Measurements from ENCODE around the gene CNIH3.

GRCh38 chr1:224583774-224584173 lies 32.3 kb upstream of the CNIH3 start:
- TF ChIP-seq CTCF (IDR thresholded peaks at IDR 0.05; ENCODE audit: low read length) (no peak), EZH2 (IDR thresholded peaks at IDR 0.05; ENCODE audit: borderline replicate concordance, low read length) (no peak)

All from OCI-LY1 (cell line).